Esophagus squamous epithelium (tissue), 5 donors: ENCODE measurements around the gene SORD. TPM values are rescaled to one million over a fixed set of nuclear protein-coding genes. Genes with fewer than 3 reads are reported as not detected.

Source experiments
- DNase-seq: peaks from one replicate; lab custom pipeline; 2025; lab: John Stamatoyannopoulos, UW
- H3K27ac ChIP-seq, 4 donors: fragments of 200-600 bp; sonication (generic); one replicate each; pipeline ENCODE4 v1.5.1; 2016 to 2019; ENCODE audit warnings: mild to moderate bottlenecking in 1 of 4
- H3K27me3 ChIP-seq, 4 donors: fragments of 200-600 bp; sonication (generic); 1 replicate in 3 of 4; 2 replicates in 1 of 4; pipeline versions ENCODE4 v1.5.1 to v1.6.0; 2017 to 2021; ENCODE audit warnings: antibody characterized with exemption in 1 of 4
- H3K36me3 ChIP-seq, 3 donors: fragments of 200-600 bp; sonication (generic); one replicate each; pipeline ENCODE4 v1.5.1; 2016 to 2019
- H3K4me1 ChIP-seq, 3 donors: fragments of 200-600 bp; sonication (generic); one replicate each; pipeline ENCODE4 v1.5.1; 2017 to 2019
- H3K4me3 ChIP-seq, 4 donors: fragments of 200-600 bp; sonication (generic); 1 replicate in 3 of 4; 2 replicates in 1 of 4; pipeline ENCODE4 v1.5.1; 2016 to 2019; ENCODE audit warnings: mild to moderate bottlenecking in 2 of 4, moderate library complexity in 1 of 4
- H3K9me3 ChIP-seq, 3 donors: fragments of 200-600 bp; sonication (generic); one replicate each; pipeline ENCODE4 v1.5.1; 2016 to 2019
- POLR2A ChIP-seq, 4 donors: fragments of 450-650 bp; IDR thresholded peaks; one replicate each; pipeline ENCODE4 v1.6.1; 2017; ENCODE audit warnings: antibody characterized with exemption in 4 of 4, mild to moderate bottlenecking in 4 of 4, moderate library complexity in 3 of 4
- WGBS, 2 donors: methylation state at CpG; one replicate each; pipeline ENCODE4 v1.1.5; 2018; 5-methylcytosine and 5-hydroxymethylcytosine counted together
- intact Hi-C: fragments of 100-400 bp; cut with DNase I; formaldehyde crosslinking; loops from one replicate; pipeline ENCODE4 v1.15.0; 2022
- total RNA-seq, 4 donors: library from RNA; depleted of rRNA; stranded (reverse); fragments of >200 nt; gene quantifications; one replicate each; pipeline ENCODE4 v1.1.0, GENCODE V29; 2016
- TF ChIP-seq, protein P1 (sequence below), 6 experiments: fragments of 450-650 bp in 4 of 6; fragments of 200-600 bp in 2 of 6; sonication (generic) in 2 of 6; IDR thresholded peaks; one replicate each; pipeline ENCODE4 v1.5.1; 2016 to 2019; ENCODE audit warnings: antibody characterized with exemption in 6 of 6, mild to moderate bottlenecking in 4 of 6, moderate library complexity in 4 of 6
- donor health status: DM: yes; HTN: yes; CAD: no.

The SORD gene
- total RNA-seq, 4 donors from 2014 or later: 26.3 to 39.3 (median 31.0) TPM

- Histone ChIP-seq H3K4me1 (peaks cover 0 to 62% (median 16%) of the 10 kb centered on the region in 3 donors), H3K27ac (no peak overlapping the region), H3K36me3 (peaks cover 0 to 52% (median 7%) of the 10 kb centered on the region in 3 donors), H3K4me3 (no peak overlapping the region), H3K9me3 (no peaks in the 10 kb centered on the region), H3K27me3 (peaks cover 5 to 85% (median 10%) of the 10 kb centered on the region in 4 donors)
- no peak for DNase-seq
- intact Hi-C loops: no loop called here
- 78 to 82% methylated on average over 1 of the region's 3 CpGs for WGBS, 2 donors
- TF ChIP-seq, protein P1, sequence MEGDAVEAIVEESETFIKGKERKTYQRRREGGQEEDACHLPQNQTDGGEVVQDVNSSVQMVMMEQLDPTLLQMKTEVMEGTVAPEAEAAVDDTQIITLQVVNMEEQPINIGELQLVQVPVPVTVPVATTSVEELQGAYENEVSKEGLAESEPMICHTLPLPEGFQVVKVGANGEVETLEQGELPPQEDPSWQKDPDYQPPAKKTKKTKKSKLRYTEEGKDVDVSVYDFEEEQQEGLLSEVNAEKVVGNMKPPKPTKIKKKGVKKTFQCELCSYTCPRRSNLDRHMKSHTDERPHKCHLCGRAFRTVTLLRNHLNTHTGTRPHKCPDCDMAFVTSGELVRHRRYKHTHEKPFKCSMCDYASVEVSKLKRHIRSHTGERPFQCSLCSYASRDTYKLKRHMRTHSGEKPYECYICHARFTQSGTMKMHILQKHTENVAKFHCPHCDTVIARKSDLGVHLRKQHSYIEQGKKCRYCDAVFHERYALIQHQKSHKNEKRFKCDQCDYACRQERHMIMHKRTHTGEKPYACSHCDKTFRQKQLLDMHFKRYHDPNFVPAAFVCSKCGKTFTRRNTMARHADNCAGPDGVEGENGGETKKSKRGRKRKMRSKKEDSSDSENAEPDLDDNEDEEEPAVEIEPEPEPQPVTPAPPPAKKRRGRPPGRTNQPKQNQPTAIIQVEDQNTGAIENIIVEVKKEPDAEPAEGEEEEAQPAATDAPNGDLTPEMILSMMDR (IDR thresholded peaks at IDR 0.05): no peak
- no peak for TF ChIP-seq POLR2A (IDR thresholded peaks at IDR 0.05)
Observed at GRCh38 chr15:45121020-45121419, 98.0 kb downstream of the SORD start.

DNA sequence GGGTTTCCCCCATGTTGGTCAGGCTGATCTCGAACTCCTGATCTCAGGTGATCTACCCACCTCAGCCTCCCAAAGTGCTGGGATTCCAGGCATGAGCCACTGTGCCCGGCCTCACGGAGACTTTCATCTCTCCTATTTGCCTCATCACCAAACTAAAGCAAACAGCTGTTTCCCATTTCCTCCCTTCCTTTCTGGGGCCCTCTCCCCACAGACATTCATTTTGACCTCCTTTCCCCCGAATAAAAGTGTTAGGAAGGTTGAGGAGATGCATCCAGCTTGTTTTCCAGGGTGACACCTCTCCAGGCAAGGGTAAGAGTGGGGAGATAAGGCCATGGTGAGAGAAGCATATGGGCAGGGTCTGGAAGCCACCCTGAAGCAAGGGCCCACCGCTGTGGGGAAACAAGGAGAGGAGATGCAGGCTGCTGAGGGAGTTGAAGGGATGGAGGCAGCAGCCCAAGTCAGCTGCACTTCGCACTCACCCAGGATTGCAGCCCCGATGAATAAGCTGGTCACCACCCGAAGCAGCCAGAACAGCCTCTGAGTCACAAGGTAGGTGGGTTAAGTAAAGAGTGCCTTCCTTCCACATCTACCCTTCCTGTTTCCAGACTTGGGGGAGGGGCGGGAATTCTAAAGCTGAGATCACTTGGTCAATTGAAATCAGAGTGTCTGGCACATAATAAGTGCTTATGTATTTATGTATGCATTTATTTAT, 98.9 kb downstream of the SORD start:
- Histone ChIP-seq H3K36me3 (peaks cover 0 to 52% (median 7%) of the 10 kb centered on the region in 3 donors), H3K4me3 (no peak overlapping the region), H3K27ac (peak overlapping the region in 2 of 4 donors; percentile 51 to 59), H3K4me1 (peaks cover 0 to 53% (median 9%) of the 10 kb centered on the region in 3 donors), H3K27me3 (peaks cover 0 to 76% (median 5%) of the 10 kb centered on the region in 4 donors), H3K9me3 (no peaks in the 10 kb centered on the region)
- no peak for DNase-seq
- intact Hi-C loops: no loop called here
- TF ChIP-seq POLR2A (IDR thresholded peaks at IDR 0.05): no peak
- TF ChIP-seq, protein P1 (IDR thresholded peaks at IDR 0.05): no peak
- 41 to 45% methylated on average over 7 to 9 of the region's 9 CpGs for WGBS, 2 donors

GRCh38 chr15:45122719-45123118, 99.7 kb downstream of the SORD start:
- H3K4me1 ChIP-seq: peaks cover 0 to 50% (median 2%) of the 10 kb centered on the region in 3 donors
- H3K9me3 ChIP-seq: no peaks in the 10 kb centered on the region
- H3K4me3 ChIP-seq: no peak overlapping the region
- H3K36me3 ChIP-seq: peaks cover 0 to 48% (median 7%) of the 10 kb centered on the region in 3 donors
- H3K27me3 ChIP-seq: peaks cover 0 to 72% (median 0%) of the 10 kb centered on the region in 4 donors
- DNase-seq: no peak
- no peak for TF ChIP-seq POLR2A (IDR thresholded peaks at IDR 0.05)
- TF ChIP-seq, protein P1 (IDR thresholded peaks at IDR 0.05): no peak
- WGBS, 2 donors: 75 to 80% methylated on average over 2 to 4 of the region's 7 CpGs
- intact Hi-C loops: no loop called here
- peak overlapping the region in 2 of 4 donors; percentile 51 to 59 for H3K27ac ChIP-seq

- Histone ChIP-seq H3K27me3 (peaks cover 0 to 74% (median 0%) of the 10 kb centered on the region in 4 donors), H3K4me3 (no peak overlapping the region), H3K9me3 (no peaks in the 10 kb centered on the region), H3K27ac (peak overlapping the region in 2 of 4 donors; percentile 51 to 59), H3K4me1 (peaks cover 0 to 51% (median 5%) of the 10 kb centered on the region in 3 donors), H3K36me3 (peaks cover 0 to 46% (median 7%) of the 10 kb centered on the region in 3 donors)
- TF ChIP-seq POLR2A (IDR thresholded peaks at IDR 0.05): no peak
- TF ChIP-seq, protein P1 (IDR thresholded peaks at IDR 0.05): no peak
- no peak for DNase-seq
- intact Hi-C loops: no loop called here
Observed at GRCh38 chr15:45123397-45123796, 100.4 kb downstream of the SORD start.

DNA sequence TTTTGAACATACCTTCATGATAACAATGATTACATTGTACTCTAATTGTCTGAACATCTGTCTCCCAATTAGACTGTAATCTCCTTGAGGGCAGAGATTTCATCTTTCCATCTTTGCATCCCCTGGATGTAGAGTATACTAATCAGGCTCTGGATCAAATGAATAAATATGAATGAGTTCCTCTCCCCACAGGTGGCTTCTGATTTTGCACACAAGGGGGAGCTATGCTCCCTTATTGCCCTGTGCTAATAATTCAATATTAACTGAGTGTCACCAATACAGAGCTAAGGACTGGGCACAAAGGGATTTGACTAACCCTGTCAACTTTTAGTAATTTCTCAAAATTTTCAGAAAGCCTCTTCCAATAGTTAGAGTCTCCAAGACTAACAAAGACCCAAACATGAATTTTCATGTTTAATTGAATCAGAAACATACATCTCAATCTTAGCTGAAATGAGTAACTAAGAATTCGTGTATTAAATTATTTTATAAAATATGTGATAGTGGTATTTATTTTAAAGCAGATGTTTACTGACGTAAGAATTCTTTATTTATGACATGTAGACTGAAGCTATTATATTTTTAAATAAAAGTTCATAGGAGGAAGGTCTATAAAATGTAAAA, 103.7 kb downstream of the SORD start:
- WGBS, 2 donors: 58 to 71% methylated on average over 2 of the region's 2 CpGs
- intact Hi-C loops: no loop called here
- peaks cover 0 to 83% (median 8%) of the 10 kb centered on the region in 3 donors for H3K4me1 ChIP-seq
- TF ChIP-seq, protein P1 (IDR thresholded peaks at IDR 0.05): peak; percentile 33 to 83 (median 72)
- no peak for TF ChIP-seq POLR2A (IDR thresholded peaks at IDR 0.05)
- H3K27ac ChIP-seq: no peak overlapping the region
- H3K4me3 ChIP-seq: no peak overlapping the region
- H3K36me3 ChIP-seq: peaks cover 0 to 14% (median 0%) of the 10 kb centered on the region in 3 donors
- DNase-seq: no peak
- H3K9me3 ChIP-seq: no peaks in the 10 kb centered on the region
- H3K27me3 ChIP-seq: peaks cover 0 to 68% (median 2%) of the 10 kb centered on the region in 4 donors
